Thoracic aorta (tissue), 2 donors: ENCODE results near the gene DNAH8. TPM values are rescaled to one million over a fixed set of nuclear protein-coding genes. Genes with fewer than 3 reads are reported as not detected.

ENCODE experiments used
- ATAC-seq: fragments of 150-250 bp; one replicate; pipeline ENCODE4 v1.8.0; 2017; ENCODE audit warnings: low read depth; ENCODE audit not compliant: insufficient number of reproducible peaks, low FRiP score
- DNase-seq: peaks from one replicate; pipeline ENCODE4 v3.0.0-alpha.2; 2020; ENCODE audit warnings: low spot score
- H3K27ac ChIP-seq, 2 donors: fragments of 200-600 bp; sonication (generic); 1 replicate in 1 of 2; 2 replicates in 1 of 2; pipeline ENCODE4 v1.5.1; 2016; ENCODE audit warnings: mild to moderate bottlenecking in 2 of 2, moderate library complexity in 2 of 2
- H3K27me3 ChIP-seq: fragments of 200-600 bp; sonication (generic); replicated peaks from 2 replicates; pipeline ENCODE4 v1.6.0; 2016; ENCODE audit warnings: mild to moderate bottlenecking; ENCODE audit not compliant: insufficient read depth
- H3K36me3 ChIP-seq: fragments of 200-600 bp; sonication (generic); one replicate; pipeline ENCODE4 v1.5.1; 2016
- H3K4me1 ChIP-seq, 2 donors: fragments of 200-600 bp; sonication (generic); 1 replicate in 1 of 2; 2 replicates in 1 of 2; pipeline versions ENCODE4 v1.5.1 to v1.6.0; 2016; ENCODE audit warnings: low read depth in 2 of 2, mild to moderate bottlenecking in 1 of 2; ENCODE audit not compliant: control insufficient read depth in 1 of 2
- H3K4me3 ChIP-seq: fragments of 200-600 bp; sonication (generic); 2 replicates; pipeline ENCODE4 v1.5.1; 2016; ENCODE audit warnings: mild to moderate bottlenecking
- H3K9me3 ChIP-seq: fragments of 200-600 bp; sonication (generic); 2 replicates; pipeline ENCODE4 v1.5.1; 2016
- CTCF ChIP-seq: fragments of 200-600 bp; sonication (generic); IDR thresholded peaks from one replicate; pipeline ENCODE4 v1.5.1; 2019; ENCODE audit warnings: antibody characterized with exemption
- total RNA-seq, 2 donors: library from RNA; depleted of rRNA; stranded (reverse); fragments of >200 nt; gene quantifications; one replicate each; pipeline versions ENCODE4 v1.1.0 to v1.2.3, GENCODE V29; 2016

The DNAH8 gene
- total RNA-seq, 2 donors from 2014 or later = 0.14 TPM; not detected in 1

DNA sequence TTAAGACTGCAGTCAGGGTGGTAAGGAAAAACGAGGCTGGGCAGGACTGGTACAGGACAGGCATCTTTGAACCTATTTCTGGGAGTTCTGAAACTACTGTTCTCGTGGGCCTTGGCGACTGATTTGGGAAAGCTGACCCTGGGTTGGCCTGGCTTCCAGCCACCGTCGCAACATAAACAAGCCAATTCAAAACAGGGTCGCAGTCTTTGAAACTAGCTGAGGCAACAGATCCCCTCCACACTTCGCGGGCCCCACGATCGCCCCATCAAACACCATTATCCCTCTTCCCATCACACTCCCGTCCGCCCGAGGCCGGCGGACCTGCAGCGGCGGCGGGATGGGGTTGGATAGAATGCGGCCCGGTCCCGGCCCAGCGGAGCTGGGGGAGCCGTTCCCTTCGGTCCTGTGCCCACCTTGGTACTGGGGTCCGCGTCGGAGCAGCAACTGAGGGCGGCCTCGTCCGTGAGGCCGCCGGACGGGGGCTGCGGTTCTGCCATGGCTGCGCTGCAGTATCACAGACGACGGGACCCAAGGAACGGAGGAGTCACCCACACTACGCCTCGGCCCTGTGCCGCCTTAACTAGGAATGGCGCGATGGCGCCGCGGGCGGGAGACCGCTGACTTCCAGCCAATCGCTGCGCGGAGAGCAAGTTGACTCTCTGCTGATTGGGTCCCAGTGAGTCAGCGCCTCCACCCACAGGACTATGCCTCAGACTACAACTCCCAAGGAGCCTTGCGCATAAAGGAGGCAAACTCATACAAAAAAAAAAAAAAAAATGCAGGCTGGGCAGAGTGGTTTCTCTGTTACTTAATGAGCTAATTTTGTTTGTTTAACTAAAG lies 12.3 kb upstream of the DNAH8 start, which contains the start of gene GLO1:
Gene GLO1, minus strand, starts transcription at position 588 of the 840 bp plus-strand sequence. Its CDS starts 91 bp downstream, at position 497.
- Histone ChIP-seq H3K9me3 (peaks cover 4% of the 10 kb centered on the region), H3K36me3 (no peaks in the 10 kb centered on the region), H3K4me3 (peak within 1 kb of the TSS; percentile 84), H3K27ac (peak within 1 kb of the TSS; percentile 87 to 92), H3K27me3 (no peaks in the 10 kb centered on the region), H3K4me1 (peaks cover 5 to 6% of the 10 kb centered on the region in 2 donors)
- ATAC-seq (peak; percentile 96), DNase-seq (peak; percentile 96)
- no peak for TF ChIP-seq CTCF

DNA sequence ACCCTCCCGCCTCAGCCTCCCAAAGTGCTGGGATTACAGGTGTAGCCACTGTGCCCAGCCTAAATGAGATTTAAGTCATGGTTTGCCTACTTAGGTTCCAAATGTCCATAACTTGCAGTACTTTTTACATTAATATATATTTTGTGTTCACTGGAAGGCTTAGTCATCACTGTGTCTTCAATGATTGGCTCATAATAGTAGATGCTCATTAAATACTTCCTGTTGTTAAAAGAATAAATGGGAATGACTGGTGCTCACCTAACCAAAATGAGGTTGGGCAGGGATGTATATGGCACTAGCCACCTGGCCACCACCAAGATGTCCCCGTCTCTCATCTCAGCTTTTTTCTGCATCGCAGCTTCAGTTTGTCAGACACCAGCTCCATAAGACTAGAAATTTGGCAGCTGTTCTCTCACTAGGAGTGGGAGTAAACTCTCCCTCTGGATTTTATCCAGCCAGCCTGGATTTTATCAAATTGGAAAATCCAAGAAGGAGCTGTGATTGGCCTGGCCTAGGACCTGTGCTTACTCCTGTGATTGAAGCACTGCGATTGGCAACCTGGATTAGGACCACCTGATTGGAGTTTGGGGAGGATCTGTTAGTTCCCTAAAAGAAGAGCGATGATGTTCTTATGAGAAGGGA lies 11.0 kb upstream of the DNAH8 start:
- no peaks in the 10 kb centered on the region for H3K27me3 ChIP-seq
- DNase-seq (no peak), ATAC-seq (no peak)
- H3K36me3 ChIP-seq = no peaks in the 10 kb centered on the region
- H3K4me1 ChIP-seq = peaks cover 5 to 6% of the 10 kb centered on the region in 2 donors
- H3K9me3 ChIP-seq = peaks cover 4% of the 10 kb centered on the region
- no peak for TF ChIP-seq CTCF
- H3K27ac ChIP-seq = no peak overlapping the region
- no peak overlapping the region for H3K4me3 ChIP-seq

GRCh38 chr6:38705924-38706323 lies 9.2 kb upstream of the DNAH8 start:
- no peaks in the 10 kb centered on the region for H3K9me3 ChIP-seq
- H3K4me1 ChIP-seq = peaks cover 5 to 6% of the 10 kb centered on the region in 2 donors
- DNase-seq (no peak), ATAC-seq (no peak)
- H3K4me3 ChIP-seq = no peak overlapping the region
- no peaks in the 10 kb centered on the region for H3K36me3 ChIP-seq
- no peak for TF ChIP-seq CTCF
- no peak overlapping the region for H3K27ac ChIP-seq
- no peaks in the 10 kb centered on the region for H3K27me3 ChIP-seq

- no peak for DNase-seq
- Histone ChIP-seq H3K4me1 (no peaks in the 10 kb centered on the region), H3K4me3 (no peak overlapping the region), H3K27me3 (no peaks in the 10 kb centered on the region), H3K36me3 (no peaks in the 10 kb centered on the region), H3K9me3 (no peaks in the 10 kb centered on the region), H3K27ac (no peak overlapping the region)
- no peak for TF ChIP-seq CTCF
- no peak for ATAC-seq
Measured at GRCh38 chr6:38708496-38708895, 6.6 kb upstream of the DNAH8 start.

- Histone ChIP-seq H3K36me3 (no peaks in the 10 kb centered on the region), H3K27ac (no peak overlapping the region), H3K27me3 (peaks cover 10% of the 10 kb centered on the region), H3K4me3 (no peak overlapping the region), H3K9me3 (no peaks in the 10 kb centered on the region), H3K4me1 (peaks cover 3 to 7% of the 10 kb centered on the region in 2 donors)
- ATAC-seq (no peak), DNase-seq (no peak)
- TF ChIP-seq CTCF = no peak
Measured at GRCh38 chr6:38713812-38714211, 1.3 kb upstream of the DNAH8 start.
